GM19463 (cell line): ENCODE measurements around the gene ALPL.

ENCODE experiments used
- ATAC-seq: cut with Tn5 transposase; IDR thresholded peaks from one replicate; pipeline ENCODE4 v1.9.1; 2021; ENCODE audit warnings: mild to moderate bottlenecking, moderate library complexity; ENCODE audit not compliant: unreplicated experiment

The ALPL gene

DNA sequence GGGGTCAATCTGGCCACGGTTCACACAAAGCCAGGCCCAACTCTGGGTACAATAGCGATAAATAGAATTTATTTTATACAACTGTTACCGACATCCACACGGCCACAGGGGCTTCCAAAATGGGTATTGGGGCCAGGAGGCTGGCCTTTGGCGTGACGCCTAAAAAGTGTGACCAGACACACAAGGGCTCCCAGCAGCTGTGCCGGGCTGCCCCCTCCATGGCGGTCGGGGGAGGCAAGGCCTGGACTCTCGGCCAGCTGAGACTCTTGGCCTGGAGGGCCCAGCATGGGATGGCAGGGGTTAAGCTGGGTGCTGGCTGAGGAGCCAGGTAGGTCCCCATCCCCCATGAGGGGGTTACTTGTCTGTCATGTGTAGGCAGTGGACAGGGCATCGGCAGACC, 87.0 kb downstream of the ALPL start:
- no peak for ATAC-seq

DNA sequence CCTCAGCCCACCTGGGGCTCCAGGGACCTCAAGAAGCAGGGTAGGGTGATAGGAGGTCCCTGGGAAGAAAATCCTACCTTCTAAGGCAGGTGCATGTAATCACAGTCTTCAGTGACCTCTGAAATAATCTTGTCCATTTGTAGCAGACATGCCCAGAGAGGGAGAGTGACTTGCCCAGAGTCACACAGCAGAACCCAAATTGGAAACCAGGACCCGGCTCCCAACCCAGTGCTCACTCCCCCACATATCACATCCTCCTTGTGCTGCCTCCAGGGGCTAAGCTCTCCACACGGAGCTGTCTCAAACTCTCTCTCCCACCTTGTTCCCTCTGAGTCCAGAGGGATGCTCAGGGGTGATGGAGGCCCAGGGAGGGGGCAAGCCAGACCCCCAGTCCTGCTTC, 87.4 kb downstream of the ALPL start:
- ATAC-seq = no peak

DNA sequence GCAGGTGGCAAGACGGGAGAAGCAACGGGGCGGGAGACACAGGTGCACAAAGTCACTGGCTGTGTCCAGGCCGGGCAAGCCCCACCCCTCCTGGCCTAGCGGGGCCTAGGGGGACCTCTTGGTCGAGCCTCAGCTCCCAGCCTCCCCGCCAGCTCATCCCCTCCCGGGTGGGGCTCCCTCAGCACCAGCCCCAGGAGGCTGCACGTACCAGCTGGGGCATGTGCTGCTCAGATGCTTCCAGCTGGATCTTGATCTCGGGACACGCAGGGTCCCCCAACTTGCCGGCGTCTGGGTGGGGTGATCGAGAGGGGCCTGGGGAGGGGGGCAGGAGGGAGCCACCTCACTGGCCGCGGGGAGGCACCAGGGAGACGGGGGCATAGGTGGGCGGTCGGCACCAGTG, 88.5 kb downstream of the ALPL start:
- ATAC-seq = no peak

DNA sequence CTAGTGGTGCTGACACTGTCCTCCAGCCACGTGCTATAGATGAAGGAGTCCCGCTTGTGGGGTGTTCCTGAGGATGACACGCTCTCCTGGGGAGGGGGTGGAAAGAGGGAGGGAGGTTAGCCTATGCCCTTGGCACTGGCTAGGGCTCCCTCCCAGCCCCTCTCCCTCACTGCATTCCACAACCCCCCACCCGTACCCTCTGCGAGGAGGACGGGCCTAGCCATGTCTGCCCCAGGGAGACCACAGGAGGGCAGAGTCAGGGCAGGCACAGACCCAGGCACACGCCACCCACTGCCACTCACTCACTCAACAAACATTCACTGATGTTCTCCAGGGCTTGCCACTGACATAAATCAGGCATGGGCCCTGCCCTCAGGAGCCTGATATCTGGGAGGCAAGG, 89.2 kb downstream of the ALPL start:
- no peak for ATAC-seq

DNA sequence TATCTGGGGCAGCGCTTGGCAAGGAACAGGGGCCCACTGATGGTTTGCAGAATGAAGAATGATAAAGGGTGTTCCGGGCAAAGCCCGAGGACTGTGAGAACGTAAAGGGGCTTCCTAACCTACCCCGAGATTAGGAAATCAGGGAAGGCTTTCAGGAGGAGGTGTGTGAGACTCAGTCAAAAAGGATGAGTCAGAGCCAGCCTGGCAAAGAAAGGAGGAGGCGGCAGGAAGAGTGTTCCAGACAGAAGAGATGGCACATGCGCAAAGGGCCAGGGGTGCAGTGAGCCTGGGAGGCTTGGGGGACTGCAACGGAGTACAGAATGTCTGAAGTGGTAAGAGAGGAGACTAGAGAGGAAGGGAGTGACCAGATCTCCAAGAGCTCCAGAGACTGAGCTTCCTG, 89.7 kb downstream of the ALPL start:
- no peak for ATAC-seq

DNA sequence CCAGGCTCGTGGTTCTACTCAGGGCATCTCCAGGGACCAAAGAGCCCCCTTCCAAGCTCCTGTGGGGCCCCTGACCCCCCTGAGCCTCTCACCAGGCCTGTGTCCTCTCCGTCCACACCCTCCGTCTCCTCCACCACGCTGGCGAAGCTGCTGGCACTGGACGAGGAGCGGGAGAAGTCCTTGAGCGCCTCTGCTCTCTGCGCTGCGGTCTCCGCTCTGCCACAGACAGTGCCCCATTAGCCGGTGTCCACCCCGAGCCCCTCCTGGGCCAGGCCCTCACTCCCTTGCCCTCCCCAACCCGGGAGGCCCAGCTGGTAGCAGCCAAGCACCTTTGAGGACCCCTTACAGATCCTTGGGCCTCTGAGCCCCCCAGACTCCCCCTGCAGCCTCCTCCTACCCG, 90.2 kb downstream of the ALPL start:
- ATAC-seq = no peak

DNA sequence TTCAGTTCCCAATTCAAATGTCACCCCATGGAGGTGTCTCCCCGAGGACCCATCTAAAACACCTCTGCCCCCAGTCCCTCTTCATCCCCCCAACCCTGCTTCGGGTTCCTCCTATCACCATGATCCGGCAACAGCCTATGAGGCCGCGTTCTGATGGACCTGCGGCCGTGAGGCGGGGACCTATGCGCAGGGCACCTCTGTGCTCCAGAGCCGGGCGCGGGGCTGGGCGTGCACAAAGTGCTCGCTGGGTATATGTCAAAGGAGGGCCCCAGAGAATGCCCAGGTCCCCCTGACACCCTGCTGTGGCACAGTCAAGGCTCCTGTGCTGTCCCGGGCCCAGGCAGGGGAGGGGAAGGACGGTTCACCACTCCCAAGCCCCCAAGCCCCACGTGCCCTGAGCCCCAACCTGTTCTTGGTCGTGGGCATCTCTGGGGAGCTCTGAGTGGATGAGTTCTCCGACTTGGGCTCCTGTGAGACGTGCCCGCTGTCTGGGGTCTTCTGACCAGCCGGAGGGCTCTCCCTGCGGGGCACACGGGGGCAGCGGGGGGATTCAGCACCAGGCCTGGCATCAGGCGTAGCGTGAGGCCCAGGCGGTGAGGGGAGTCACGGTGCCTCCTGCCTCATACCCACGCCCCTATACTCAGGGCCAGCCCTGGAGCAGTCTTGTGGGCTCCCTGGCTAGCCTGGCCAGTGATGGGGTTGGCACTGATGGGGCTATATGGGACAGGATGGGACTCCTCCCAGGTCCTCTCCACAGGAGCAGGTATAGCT, 92.2 kb downstream of the ALPL start:
- ATAC-seq = no peak

DNA sequence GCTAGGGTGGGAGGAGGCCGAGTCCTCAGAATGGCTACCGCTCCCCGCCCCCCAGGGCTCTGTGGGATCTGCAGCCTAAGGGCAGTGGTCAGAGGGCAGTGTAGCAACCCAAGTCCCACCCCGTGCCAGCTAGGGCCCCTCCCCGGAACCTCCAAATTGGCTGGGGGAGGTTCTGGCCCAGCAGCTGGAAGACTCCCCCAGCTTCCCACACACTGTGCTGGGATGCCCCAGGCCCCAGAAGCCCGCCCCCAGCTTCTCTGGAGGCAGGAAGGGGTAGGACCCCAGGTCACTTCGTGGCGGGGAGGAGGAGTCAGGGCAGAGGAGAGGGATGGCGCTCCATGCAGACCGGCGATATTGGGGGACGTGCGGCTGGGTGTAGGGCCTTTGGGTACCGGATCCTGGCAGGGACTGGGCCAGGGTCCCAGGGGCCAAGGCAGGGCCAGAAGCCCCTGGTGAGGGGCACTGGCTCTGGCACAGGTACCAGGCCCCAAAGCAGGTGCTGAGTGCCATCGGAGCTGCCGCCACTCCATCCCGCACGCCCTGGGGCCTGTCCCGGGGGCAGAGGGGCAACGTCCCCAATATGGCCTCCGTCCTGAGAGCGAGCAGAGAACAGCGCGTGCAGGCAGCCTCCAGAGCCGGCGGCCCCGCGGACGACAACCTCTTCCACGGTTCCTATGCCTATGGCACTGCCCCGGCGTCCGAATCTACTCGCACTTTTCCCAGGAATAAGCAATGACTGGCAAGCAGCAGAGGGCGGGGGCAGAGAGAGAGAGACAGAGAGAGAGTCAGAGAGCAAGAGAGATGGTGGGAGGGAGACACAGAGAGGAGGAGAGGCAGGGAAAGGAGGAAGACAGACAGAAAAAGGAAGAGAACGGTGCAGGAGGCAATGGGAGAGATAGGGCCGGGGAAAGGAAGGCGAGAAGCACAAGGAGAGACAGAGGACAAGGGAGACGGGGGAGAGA, 94.2 kb downstream of the ALPL start:
- ATAC-seq = no peak

DNA sequence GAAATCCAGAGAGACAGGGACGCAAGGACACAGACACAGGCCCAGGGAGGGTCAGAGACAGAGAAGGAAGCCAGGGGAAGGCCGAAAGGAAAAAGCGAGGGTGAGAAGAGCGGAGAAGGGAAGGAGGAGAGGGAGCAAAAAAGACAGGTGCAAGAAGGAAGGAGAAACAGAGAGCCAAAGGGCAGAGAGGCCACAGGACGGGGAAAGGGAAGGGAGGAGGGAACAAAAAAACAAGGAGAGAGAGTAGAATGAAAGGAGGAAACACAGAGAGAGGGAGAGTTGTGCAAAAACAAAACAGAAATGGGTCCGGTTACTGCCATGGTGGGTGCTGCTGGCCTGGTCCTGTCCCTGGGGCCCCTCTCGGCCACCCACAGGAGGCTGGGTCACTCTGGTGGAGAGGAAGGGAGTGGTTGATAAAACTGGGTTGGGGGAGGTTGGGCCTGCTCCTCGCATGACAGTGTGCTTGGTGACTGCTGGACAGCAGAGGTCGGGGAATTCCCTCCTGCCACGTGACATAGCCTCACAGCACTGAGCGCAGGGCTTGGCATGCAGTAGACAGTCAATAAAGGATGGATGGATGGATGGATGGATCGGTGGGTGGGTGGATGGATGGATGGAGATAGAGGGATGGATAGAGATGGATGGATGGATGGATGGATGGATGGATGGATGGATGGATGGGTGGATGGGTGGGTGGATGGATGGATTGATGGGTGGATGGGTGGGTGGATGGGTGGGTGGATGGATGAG, 95.2 kb downstream of the ALPL start:
- ATAC-seq = no peak

DNA sequence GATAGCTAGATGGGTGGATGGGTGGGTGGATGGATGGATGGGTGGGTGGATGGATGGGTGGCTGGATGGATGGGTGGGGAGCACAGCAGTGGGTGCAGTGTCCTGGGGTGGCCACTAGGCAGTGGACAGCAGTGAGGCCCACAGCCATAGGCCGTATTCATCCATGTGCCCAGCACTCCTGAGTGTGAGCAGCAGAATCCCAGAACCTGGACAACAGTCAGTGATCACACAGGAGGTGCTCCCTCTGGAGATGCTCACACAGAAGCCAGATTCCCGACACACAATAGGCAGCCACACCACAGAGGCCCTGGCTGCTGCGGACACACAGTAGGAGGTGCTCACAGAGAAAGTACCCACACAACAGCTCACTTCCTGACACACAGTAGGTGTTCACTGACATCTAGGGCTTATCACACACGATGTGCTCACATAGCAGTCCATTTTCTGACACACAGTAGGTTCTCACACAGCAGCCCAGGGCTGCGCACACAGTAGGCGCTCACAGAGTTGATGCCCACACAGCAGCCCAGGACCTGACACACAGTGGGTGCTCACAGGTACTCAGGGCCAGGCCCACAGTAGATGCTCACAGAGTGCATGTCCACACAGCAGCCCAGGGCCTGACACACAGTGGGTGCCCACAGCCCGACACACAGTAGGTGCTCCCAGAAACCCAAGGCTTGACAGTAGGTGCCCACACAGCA, 95.9 kb downstream of the ALPL start:
- no peak for ATAC-seq

DNA sequence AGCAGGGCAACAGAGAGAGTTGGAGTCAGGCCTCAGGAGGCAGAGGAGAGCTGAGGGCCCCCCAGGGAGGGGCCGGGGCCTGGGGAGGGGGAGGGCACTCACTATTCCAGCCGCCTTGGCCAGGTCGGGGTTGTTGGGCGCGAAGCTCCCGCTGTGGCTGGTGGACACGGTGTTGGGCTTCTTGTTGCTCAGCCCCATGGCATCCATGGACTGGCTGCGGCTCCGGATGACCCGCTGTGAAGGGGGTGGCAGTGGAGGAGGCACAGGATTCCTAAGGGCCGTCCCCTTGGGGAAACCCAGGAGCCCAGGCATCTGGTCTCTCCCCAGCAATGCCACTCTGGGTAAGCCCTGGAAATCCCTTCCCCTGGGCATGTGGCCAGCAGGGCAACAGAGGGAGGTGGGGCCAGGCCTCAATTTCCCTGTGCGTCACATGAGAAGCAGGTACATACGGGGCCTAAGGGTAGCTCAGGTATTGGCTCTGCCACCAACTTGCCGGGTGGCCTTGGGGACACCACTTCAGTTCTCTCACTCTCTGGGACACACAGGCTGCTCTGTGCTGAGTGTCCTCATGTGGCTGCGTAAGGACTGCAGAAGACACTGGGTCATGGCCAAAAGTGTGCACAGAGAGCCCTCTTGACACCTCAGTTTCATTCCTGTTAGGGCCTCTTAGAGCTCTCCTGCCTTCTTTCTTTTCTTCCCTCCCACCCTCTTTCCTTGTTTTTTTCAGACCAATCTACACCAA, 96.9 kb downstream of the ALPL start:
- ATAC-seq = no peak

DNA sequence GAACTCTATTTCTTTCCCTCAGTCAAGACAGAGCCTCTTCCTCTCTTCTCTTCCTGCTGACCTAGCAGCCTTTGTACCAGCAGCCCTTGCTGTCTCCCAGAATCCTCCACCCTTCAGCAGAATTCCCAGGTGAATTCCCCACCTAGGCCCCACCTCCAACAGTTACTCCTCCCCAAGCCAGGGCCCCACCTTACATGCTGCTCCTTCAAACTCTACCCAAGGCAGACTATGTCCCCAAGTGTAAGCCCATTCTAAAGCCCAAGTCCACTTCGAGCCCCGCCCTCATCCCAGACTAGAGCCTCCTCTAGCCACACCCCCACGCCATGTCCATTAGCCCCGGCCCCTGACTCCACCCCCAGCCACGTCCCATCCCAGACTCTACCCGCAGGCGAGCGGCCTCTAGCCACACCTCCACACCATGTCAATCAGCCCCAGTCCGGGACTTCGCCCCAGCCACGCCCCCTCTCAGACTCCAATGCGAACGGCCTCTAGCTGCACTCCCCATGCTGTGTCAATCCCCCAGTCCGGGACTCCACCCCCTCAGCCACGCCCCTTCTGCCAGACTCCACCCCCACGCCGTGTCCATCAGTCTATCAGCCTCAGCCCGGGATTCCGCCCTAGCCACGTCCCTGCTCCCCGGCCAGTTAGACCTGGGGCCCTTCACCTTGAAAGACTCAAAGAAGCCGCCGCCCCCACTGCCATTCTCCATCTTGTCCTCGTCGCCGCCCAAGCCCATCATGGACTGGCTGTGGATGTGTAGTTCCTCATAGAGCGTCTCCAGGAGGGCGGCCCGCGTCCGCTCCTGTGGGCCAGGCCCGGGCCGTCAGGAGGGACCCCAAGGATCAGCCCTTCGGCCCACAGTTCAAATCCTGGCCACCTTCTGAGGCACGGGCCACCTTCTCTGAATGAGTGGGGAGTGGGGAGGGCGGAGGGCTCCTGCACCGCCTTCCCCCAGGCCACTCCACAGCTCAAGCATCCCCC, 98.6 kb downstream of the ALPL start:
- peak; percentile 73 for ATAC-seq

DNA sequence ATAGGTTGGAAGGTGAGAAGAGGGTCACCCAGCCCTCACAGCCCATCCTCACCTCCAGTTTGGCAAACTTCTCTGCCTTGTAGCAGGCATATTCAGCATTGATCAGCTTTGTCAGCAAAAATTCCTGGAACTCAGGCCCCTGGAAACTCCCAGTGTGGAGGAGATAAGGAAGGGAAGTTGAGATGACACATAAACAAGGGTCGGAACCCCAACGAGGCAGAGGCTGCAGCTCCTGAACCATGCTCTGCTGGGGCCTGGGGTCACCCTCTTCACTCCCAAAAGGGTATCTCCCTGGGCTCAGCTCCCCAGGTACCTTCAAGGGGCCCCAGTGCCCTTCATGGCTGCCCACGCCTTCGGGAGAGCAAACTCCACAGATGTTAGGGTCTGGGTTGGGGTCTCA, 99.6 kb downstream of the ALPL start:
- no peak for ATAC-seq

DNA sequence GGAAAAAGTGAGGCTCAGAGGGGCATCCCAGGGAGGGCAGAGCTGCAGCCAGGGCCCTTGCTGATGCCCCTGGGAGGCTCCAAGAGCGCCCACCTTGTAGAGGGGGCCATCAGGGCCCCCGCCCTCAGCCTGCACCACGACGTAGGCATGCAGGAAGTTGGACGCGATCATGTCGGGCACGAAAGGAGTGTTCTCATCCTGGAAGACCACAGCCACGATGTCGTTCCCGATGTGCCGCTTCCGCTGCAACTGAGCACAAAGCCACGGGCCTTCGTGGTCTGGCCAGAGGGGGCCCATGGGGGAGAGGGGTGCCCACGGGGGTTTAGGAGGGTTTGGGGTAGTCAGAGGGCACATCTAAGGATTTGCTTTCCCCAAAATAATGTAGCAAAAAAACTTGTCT, 100.8 kb downstream of the ALPL start:
- no peak for ATAC-seq

DNA sequence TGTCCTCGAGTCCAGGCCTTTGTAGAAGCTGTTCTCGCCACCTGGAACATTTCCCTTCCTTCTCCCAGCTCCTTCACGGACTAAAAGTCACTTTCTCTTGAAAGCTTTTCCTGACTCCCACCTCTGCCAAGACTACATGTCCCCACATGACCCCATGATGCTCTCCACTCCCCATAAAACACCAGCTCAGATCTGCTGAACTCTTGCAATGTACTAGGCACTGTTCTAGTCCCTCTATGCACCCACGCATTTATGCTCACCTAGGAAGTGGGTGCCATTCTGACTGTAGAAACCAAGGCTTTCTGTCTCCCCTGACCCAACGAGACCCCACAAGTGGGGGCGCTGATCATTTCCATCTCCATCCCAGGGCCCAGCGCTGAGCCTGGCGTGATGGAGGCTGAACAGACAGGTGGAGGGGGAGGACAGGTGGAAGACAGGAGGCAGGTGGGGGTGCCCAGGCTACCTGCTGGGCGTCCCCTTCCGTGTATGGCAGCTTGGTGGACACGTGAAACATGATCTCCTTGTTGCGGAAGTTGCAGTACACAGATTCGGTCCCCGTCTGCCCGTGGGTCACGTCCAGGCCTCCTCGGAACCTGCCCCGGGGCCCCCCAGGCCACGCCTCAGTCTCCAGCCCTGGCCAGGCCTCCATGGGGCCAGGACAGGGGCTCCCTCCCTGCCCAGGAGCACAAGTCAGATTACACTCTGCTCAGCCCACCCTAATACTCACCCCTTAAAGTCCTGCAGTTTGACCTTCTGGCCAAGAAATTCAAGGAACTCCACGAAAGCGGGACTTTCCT, 102.0 kb downstream of the ALPL start:
- ATAC-seq = no peak

DNA sequence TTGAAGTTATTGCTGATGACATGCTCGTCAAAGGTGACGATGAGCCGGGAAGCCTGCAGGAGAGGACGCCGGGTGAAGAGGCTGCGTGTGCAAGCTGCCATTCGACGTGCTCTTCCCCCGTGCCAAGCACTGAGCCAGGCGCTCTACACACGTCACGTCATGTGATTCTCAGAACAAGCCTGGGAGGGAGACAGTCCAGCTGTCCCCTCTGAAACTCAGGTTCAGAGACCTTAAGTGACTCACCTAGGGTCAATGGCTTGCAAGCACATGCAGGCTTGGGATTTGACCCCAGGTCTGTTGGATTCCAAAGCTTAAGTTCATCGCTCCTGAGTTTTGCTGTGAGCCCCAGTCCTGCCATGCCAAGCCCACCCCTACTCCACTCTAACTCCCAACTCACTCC, 102.8 kb downstream of the ALPL start:
- ATAC-seq = no peak

DNA sequence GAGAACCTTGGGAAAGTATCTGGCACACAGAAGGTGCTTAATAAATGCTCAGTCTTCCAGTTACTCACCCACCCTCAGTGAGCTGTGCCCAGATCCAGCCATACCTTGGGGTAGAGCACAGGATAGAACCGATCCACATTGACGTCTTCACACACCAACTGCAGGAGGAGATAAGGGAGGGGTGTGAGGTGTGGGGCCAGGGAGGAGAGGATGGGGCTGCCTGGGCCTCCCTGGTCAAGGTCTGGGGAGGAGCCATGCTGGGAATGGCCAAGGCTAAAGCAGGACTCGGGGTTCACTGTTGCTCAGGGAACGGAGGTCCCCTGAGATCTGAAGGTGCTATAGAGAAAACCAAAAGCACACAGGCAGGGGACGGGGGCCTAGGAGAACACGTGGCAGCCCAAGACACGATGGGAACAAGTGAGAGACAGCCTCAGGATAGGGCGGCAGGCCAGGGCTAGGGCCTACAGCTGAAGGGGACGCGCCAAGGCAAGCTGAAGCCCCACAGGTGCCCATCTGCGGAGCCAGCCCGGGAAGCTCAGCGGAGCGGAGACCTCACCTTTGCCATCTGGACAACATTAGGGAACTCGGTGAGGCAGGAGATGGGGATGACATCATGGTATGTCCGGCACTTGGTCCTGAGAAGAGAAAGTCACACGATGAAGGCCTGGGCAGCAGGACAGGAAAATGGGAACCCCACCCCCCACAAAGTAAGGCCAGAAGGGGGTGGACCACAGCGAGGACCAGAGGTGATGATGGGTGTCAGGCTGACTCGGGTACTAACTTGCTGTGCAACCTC, 104.0 kb downstream of the ALPL start:
- no peak for ATAC-seq
